Measurements from ENCODE around the gene LEF1. TPM values are rescaled to one million over a fixed set of nuclear protein-coding genes. Genes with fewer than 3 reads are reported as not detected.

Gene LEF1
- polyA plus RNA-seq, 1 donor (not counting 4 experiments of a cell fraction or from before 2014, with no cell fraction given) = 1.5 TPM

GRCh38 chr4:108092288-108092687, 76.4 kb downstream of the LEF1 start:
- Histone ChIP-seq H4K20me1 (ENCODE audit: control insufficient read depth, extremely low read depth, insufficient read depth, low read length) (no peaks in the 10 kb centered on the region), H3K4me3 (ENCODE audit: control insufficient read depth in 2 of 3, extremely low read depth in 1 of 3, insufficient read depth in 2 of 3, low read depth in 1 of 3, low read length in 3 of 3) (no peak overlapping the region), H3K9ac (ENCODE audit: control insufficient read depth, extremely low read depth, insufficient read depth, low read length) (no peak overlapping the region), H3K9me3 (ENCODE audit: control insufficient read depth, low read depth, low read length) (no peaks in the 10 kb centered on the region), H3K27me3 (ENCODE audit: control insufficient read depth, extremely low read depth, insufficient read depth, low read length) (no peaks in the 10 kb centered on the region), H3K27ac (ENCODE audit: control insufficient read depth, insufficient read depth, low read length) (no peak overlapping the region), H3K4me1 (ENCODE audit: control insufficient read depth, extremely low read depth, insufficient read depth, low read length) (no peaks in the 10 kb centered on the region), H3K79me2 (ENCODE audit: control insufficient read depth, insufficient read depth, low read length) (no peaks in the 10 kb centered on the region), H3K4me2 (ENCODE audit: control insufficient read depth, extremely low read depth, insufficient read depth, low read depth, low read length) (no peak overlapping the region), H3K9me1 (ENCODE audit: control insufficient read depth, extremely low read depth, insufficient read depth, low read length) (no peaks in the 10 kb centered on the region), H3K36me3 (ENCODE audit: control insufficient read depth in 2 of 2, extremely low read depth in 1 of 2, insufficient read depth in 2 of 2, low read length in 2 of 2) (no peaks in the 10 kb centered on the region), H2AFZ (ENCODE audit: control insufficient read depth, low read length) (no peak overlapping the region)
- DNase-seq (ENCODE audit: low read depth, low spot score) (no peak), FAIRE-seq (no peak)
- dilution Hi-C loops (cut with MboI; ENCODE audit: extremely low pct_ligation_motif_present, low sequenced_read_pairs) = no loop called here
- TF ChIP-seq EZH2 (IDR thresholded peaks at IDR 0.05; ENCODE audit: low read length) = no peak

- H3K4me1 ChIP-seq (ENCODE audit: control insufficient read depth, extremely low read depth, insufficient read depth, low read length) = no peaks in the 10 kb centered on the region
- H3K79me2 ChIP-seq (ENCODE audit: control insufficient read depth, insufficient read depth, low read length) = no peaks in the 10 kb centered on the region
- no peak overlapping the region for H3K4me3 ChIP-seq (ENCODE audit: control insufficient read depth in 2 of 3, extremely low read depth in 1 of 3, insufficient read depth in 2 of 3, low read depth in 1 of 3, low read length in 3 of 3)
- TF ChIP-seq CTCF (optimal IDR thresholded peaks at IDR 0.05 in 1 of 3, IDR thresholded peaks at IDR 0.05 in 1 of 3, conservative IDR thresholded peaks at IDR 0.05 in 1 of 3; ENCODE audit: extremely low read depth in 1 of 3, insufficient read depth in 2 of 3, low read length in 3 of 3) (no peak), EZH2 (IDR thresholded peaks at IDR 0.05; ENCODE audit: low read length) (no peak)
- H3K9me1 ChIP-seq (ENCODE audit: control insufficient read depth, extremely low read depth, insufficient read depth, low read length) = no peaks in the 10 kb centered on the region
- no peak for FAIRE-seq
- H3K36me3 ChIP-seq (ENCODE audit: control insufficient read depth in 2 of 2, extremely low read depth in 1 of 2, insufficient read depth in 2 of 2, low read length in 2 of 2) = no peaks in the 10 kb centered on the region
- H3K27ac ChIP-seq (ENCODE audit: control insufficient read depth, insufficient read depth, low read length) = no peak overlapping the region
- dilution Hi-C loops (cut with MboI; ENCODE audit: extremely low pct_ligation_motif_present, low sequenced_read_pairs) = no loop called here
- no peaks in the 10 kb centered on the region for H4K20me1 ChIP-seq (ENCODE audit: control insufficient read depth, extremely low read depth, insufficient read depth, low read length)
- no peak overlapping the region for H2AFZ ChIP-seq (ENCODE audit: control insufficient read depth, low read length)
- no peak for DNase-seq (ENCODE audit: low read depth, low spot score)
- no peak overlapping the region for H3K9ac ChIP-seq (ENCODE audit: control insufficient read depth, extremely low read depth, insufficient read depth, low read length)
- H3K27me3 ChIP-seq (ENCODE audit: control insufficient read depth, extremely low read depth, insufficient read depth, low read length) = no peaks in the 10 kb centered on the region
- no peaks in the 10 kb centered on the region for H3K9me3 ChIP-seq (ENCODE audit: control insufficient read depth, low read depth, low read length)
- no peak overlapping the region for H3K4me2 ChIP-seq (ENCODE audit: control insufficient read depth, extremely low read depth, insufficient read depth, low read depth, low read length)
Measured at GRCh38 chr4:108087293-108087967, 81.3 kb downstream of the LEF1 start.

- Histone ChIP-seq H4K20me1 (ENCODE audit: control insufficient read depth, extremely low read depth, insufficient read depth, low read length) (no peaks in the 10 kb centered on the region), H3K79me2 (ENCODE audit: control insufficient read depth, insufficient read depth, low read length) (no peaks in the 10 kb centered on the region), H2AFZ (ENCODE audit: control insufficient read depth, low read length) (no peak overlapping the region), H3K9me3 (ENCODE audit: control insufficient read depth, low read depth, low read length) (no peaks in the 10 kb centered on the region), H3K36me3 (ENCODE audit: control insufficient read depth in 2 of 2, extremely low read depth in 1 of 2, insufficient read depth in 2 of 2, low read length in 2 of 2) (no peaks in the 10 kb centered on the region), H3K9me1 (ENCODE audit: control insufficient read depth, extremely low read depth, insufficient read depth, low read length) (no peaks in the 10 kb centered on the region), H3K27ac (ENCODE audit: control insufficient read depth, insufficient read depth, low read length) (no peak overlapping the region), H3K4me3 (ENCODE audit: control insufficient read depth in 2 of 3, extremely low read depth in 1 of 3, insufficient read depth in 2 of 3, low read depth in 1 of 3, low read length in 3 of 3) (no peak overlapping the region), H3K4me2 (ENCODE audit: control insufficient read depth, extremely low read depth, insufficient read depth, low read depth, low read length) (no peak overlapping the region), H3K9ac (ENCODE audit: control insufficient read depth, extremely low read depth, insufficient read depth, low read length) (no peak overlapping the region), H3K4me1 (ENCODE audit: control insufficient read depth, extremely low read depth, insufficient read depth, low read length) (no peaks in the 10 kb centered on the region), H3K27me3 (ENCODE audit: control insufficient read depth, extremely low read depth, insufficient read depth, low read length) (peaks cover 4% of the 10 kb centered on the region)
- TF ChIP-seq EZH2 (IDR thresholded peaks at IDR 0.05; ENCODE audit: low read length) = no peak
- no peak for TF ChIP-seq CTCF (optimal IDR thresholded peaks at IDR 0.05 in 1 of 3, IDR thresholded peaks at IDR 0.05 in 1 of 3, conservative IDR thresholded peaks at IDR 0.05 in 1 of 3; ENCODE audit: extremely low read depth in 1 of 3, insufficient read depth in 2 of 3, low read length in 3 of 3)
- dilution Hi-C loops (cut with MboI; ENCODE audit: extremely low pct_ligation_motif_present, low sequenced_read_pairs) = no loop called here
- no peak for DNase-seq (ENCODE audit: low read depth, low spot score)
- FAIRE-seq = no peak
Measured at GRCh38 chr4:108081256-108081655, 87.5 kb downstream of the LEF1 start.
